ENCODE measurements around the gene PSMD4. TPM values are rescaled to one million over a fixed set of nuclear protein-coding genes. Genes with fewer than 3 reads are reported as not detected.

Gene PSMD4
- total RNA-seq, 1 donor from 2014 or later = 186 TPM

GRCh38 chr1:151282883-151283725, 28.6 kb downstream of the PSMD4 start:
- Mint-ChIP-seq H3K9me3 (ENCODE audit: unreplicated experiment) (no peaks in the 10 kb centered on the region), H3K27me3 (ENCODE audit: unreplicated experiment) (peaks cover 17% of the 10 kb centered on the region), H3K36me3 (ENCODE audit: low read depth, unreplicated experiment) (peaks cover 15% of the 10 kb centered on the region), H3K4me1 (ENCODE audit: unreplicated experiment) (peaks cover 17% of the 10 kb centered on the region), H3K4me3 (ENCODE audit: unreplicated experiment) (peak overlapping the region; percentile 92), H3K27ac (ENCODE audit: unreplicated experiment) (peak overlapping the region; percentile 82)
- TF ChIP-seq, protein P1, sequence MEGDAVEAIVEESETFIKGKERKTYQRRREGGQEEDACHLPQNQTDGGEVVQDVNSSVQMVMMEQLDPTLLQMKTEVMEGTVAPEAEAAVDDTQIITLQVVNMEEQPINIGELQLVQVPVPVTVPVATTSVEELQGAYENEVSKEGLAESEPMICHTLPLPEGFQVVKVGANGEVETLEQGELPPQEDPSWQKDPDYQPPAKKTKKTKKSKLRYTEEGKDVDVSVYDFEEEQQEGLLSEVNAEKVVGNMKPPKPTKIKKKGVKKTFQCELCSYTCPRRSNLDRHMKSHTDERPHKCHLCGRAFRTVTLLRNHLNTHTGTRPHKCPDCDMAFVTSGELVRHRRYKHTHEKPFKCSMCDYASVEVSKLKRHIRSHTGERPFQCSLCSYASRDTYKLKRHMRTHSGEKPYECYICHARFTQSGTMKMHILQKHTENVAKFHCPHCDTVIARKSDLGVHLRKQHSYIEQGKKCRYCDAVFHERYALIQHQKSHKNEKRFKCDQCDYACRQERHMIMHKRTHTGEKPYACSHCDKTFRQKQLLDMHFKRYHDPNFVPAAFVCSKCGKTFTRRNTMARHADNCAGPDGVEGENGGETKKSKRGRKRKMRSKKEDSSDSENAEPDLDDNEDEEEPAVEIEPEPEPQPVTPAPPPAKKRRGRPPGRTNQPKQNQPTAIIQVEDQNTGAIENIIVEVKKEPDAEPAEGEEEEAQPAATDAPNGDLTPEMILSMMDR (IDR thresholded peaks at IDR 0.05; ENCODE audit: unreplicated experiment) = no peak
- DNase-seq (ENCODE audit: low spot score) = peak; percentile 23

GRCh38 chr1:151284013-151284577, 29.6 kb downstream of the PSMD4 start:
- TF ChIP-seq, protein P1 (IDR thresholded peaks at IDR 0.05; ENCODE audit: unreplicated experiment) = no peak
- no peak for DNase-seq (ENCODE audit: low spot score)
- Mint-ChIP-seq H3K36me3 (ENCODE audit: low read depth, unreplicated experiment) (peaks cover 23% of the 10 kb centered on the region), H3K27me3 (ENCODE audit: unreplicated experiment) (peaks cover 22% of the 10 kb centered on the region), H3K9me3 (ENCODE audit: unreplicated experiment) (no peaks in the 10 kb centered on the region), H3K4me3 (ENCODE audit: unreplicated experiment) (peak overlapping the region; percentile 70), H3K27ac (ENCODE audit: unreplicated experiment) (peak overlapping the region; percentile 48), H3K4me1 (ENCODE audit: unreplicated experiment) (peaks cover 17% of the 10 kb centered on the region)

GRCh38 chr1:151286619-151287340, 32.2 kb downstream of the PSMD4 start:
- Mint-ChIP-seq H3K4me1 (ENCODE audit: unreplicated experiment) (peaks cover 16% of the 10 kb centered on the region), H3K36me3 (ENCODE audit: low read depth, unreplicated experiment) (peaks cover 23% of the 10 kb centered on the region), H3K9me3 (ENCODE audit: unreplicated experiment) (no peaks in the 10 kb centered on the region), H3K4me3 (ENCODE audit: unreplicated experiment) (no peak overlapping the region), H3K27me3 (ENCODE audit: unreplicated experiment) (peaks cover 17% of the 10 kb centered on the region), H3K27ac (ENCODE audit: unreplicated experiment) (no peak overlapping the region)
- no peak for DNase-seq (ENCODE audit: low spot score)
- TF ChIP-seq, protein P1 (IDR thresholded peaks at IDR 0.05; ENCODE audit: unreplicated experiment) = no peak

DNA sequence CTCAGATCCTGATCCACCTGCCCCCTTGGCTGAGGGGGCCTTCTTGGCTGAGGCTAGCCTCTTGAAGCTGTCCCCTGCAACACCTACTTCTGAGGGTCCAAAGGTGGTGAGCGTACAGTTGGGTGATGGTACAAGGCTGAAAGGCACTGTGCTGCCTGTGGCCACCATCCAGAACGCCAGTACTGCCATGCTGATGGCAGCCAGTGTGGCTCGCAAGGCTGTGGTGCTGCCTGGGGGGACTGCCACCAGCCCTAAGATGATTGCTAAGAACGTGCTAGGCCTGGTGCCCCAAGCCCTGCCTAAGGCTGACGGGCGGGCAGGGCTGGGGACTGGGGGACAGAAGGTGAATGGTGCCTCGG, 32.8 kb downstream of the PSMD4 start:
- Mint-ChIP-seq H3K4me1 (ENCODE audit: unreplicated experiment) (peaks cover 13% of the 10 kb centered on the region), H3K4me3 (ENCODE audit: unreplicated experiment) (no peak overlapping the region), H3K9me3 (ENCODE audit: unreplicated experiment) (no peaks in the 10 kb centered on the region), H3K27ac (ENCODE audit: unreplicated experiment) (no peak overlapping the region), H3K27me3 (ENCODE audit: unreplicated experiment) (peaks cover 15% of the 10 kb centered on the region), H3K36me3 (ENCODE audit: low read depth, unreplicated experiment) (peaks cover 23% of the 10 kb centered on the region)
- TF ChIP-seq, protein P1 (IDR thresholded peaks at IDR 0.05; ENCODE audit: unreplicated experiment) = no peak
- no peak for DNase-seq (ENCODE audit: low spot score)

Measured in endothelial cell (in vitro differentiated cells).